A375 (cell line): Measurements from ENCODE around the gene GPHB5. TPM values are rescaled to one million over a fixed set of nuclear protein-coding genes. Genes with fewer than 3 reads are reported as not detected.

Experiments used
- total RNA-seq: library from RNA; depleted of rRNA; stranded (reverse); fragments of >200 nt; shearing (Covaris generic); gene quantifications from 2 replicates; pipeline ENCODE4 v1.2.3, GENCODE V29; 2014; rRNA removed

Gene GPHB5, protein sequence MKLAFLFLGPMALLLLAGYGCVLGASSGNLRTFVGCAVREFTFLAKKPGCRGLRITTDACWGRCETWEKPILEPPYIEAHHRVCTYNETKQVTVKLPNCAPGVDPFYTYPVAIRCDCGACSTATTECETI
- total RNA-seq = not detected in 2 replicates

GRCh38 chr14:63318835-63319234 lies at the start of gene GPHB5:
GPHB5 (minus strand) TSS chr14:63318935; CDS start chr14:63317849, 1,086 bp downstream.

Other genes starting within 250 kb of the GPHB5 start
- 3.7 and 5.8 TPM in 2 replicates for gene RHOJ, start 114.5 kb downstream of the GPHB5 start, total RNA-seq
- gene PPP2R5E, start 224.4 kb upstream of the GPHB5 start, total RNA-seq = 6.6 and 7.2 TPM in 2 replicates